ENCODE results near the gene RHOT1. TPM values are rescaled to one million over a fixed set of nuclear protein-coding genes. Genes with fewer than 3 reads are reported as not detected.

The RHOT1 gene
- total RNA-seq, 6 experiments from 2014 or later = 20.8 to 26.8 (median 23.6) TPM

DNA sequence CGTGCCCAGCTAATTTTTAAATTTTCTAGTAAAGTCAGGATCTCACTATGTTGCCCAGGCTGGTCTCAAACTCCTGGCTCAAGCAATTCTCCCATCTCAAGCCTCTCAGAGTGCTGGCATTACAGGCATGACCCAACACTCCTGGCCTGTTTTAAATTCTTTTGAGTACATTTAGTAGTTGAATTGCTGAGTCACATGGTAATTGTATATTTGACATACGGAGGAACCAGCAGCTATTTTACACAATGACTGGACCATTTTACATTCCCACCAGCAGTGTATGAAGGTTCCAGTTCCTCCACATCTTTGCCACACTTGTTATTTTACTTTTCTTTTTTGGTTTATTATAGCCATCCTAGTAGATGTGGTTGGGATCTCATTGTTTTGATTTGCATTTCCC, 43.6 kb downstream of the RHOT1 start:
- TF ChIP-seq, protein P1, sequence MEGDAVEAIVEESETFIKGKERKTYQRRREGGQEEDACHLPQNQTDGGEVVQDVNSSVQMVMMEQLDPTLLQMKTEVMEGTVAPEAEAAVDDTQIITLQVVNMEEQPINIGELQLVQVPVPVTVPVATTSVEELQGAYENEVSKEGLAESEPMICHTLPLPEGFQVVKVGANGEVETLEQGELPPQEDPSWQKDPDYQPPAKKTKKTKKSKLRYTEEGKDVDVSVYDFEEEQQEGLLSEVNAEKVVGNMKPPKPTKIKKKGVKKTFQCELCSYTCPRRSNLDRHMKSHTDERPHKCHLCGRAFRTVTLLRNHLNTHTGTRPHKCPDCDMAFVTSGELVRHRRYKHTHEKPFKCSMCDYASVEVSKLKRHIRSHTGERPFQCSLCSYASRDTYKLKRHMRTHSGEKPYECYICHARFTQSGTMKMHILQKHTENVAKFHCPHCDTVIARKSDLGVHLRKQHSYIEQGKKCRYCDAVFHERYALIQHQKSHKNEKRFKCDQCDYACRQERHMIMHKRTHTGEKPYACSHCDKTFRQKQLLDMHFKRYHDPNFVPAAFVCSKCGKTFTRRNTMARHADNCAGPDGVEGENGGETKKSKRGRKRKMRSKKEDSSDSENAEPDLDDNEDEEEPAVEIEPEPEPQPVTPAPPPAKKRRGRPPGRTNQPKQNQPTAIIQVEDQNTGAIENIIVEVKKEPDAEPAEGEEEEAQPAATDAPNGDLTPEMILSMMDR (IDR thresholded peaks at IDR 0.05) = no peak
- Mint-ChIP-seq H3K27me3 (ENCODE audit: insufficient read depth) (no peaks in the 10 kb centered on the region), H3K4me1 (ENCODE audit: low read depth) (peaks cover 14% of the 10 kb centered on the region), H3K36me3 (ENCODE audit: low read depth) (0 out of 2 replicates have a peak, but pooled peaks cover 6% of the 10 kb centered on the region), H3K9me3 (no peaks in the 10 kb centered on the region), H3K4me3 (no peak overlapping the region), H3K27ac (peak overlapping the region; percentile 29; the same call in 1 of the 2 replicates)
- no peak for DNase-seq

DNA sequence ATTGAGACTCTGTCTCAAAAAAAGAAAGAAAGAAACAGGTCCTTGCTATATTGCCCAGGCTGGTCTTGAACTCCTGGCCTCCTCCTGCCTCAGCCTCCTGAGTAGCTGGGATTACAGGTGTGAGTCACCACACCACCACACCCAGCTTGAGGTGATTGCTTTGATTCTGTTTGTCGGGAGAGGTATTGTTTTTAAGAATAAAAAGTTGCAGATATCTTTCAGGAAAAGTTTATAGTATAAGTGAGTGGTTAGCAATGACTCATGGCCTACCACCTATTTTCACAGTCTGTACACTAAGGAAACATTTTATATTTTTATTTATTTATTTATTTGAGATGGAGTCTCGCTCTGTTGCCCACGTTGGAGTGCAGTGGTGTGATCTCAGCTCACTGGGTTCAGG, 45.0 kb downstream of the RHOT1 start:
- TF ChIP-seq, protein P1 (IDR thresholded peaks at IDR 0.05) = no peak
- Mint-ChIP-seq H3K27ac (no peak overlapping the region), H3K4me1 (ENCODE audit: low read depth) (peaks cover 28% of the 10 kb centered on the region), H3K4me3 (no peak overlapping the region), H3K36me3 (ENCODE audit: low read depth) (0 out of 2 replicates have a peak, but pooled peaks cover 6% of the 10 kb centered on the region), H3K9me3 (no peaks in the 10 kb centered on the region), H3K27me3 (ENCODE audit: insufficient read depth) (no peaks in the 10 kb centered on the region)
- DNase-seq = no peak

DNA sequence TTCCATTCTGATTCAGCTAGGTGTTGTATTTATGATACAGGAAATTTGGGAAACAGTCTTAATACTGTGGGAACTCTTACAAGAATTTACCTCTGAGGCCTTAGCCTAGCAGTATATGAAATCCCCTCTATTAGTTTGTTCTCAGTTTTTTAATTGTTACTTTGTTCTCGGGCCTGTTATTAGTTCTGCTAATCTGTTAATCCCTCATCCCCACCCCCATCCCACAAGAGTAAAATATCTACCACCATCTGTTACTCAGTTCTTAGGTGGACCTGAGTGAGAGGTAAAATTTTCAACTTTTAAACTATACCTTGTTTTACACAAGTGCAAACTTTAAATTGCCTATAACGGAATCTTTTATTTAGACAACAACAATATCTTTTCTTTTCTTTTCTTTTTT, 47.0 kb downstream of the RHOT1 start:
- TF ChIP-seq, protein P1 (IDR thresholded peaks at IDR 0.05) = no peak
- Mint-ChIP-seq H3K4me1 (ENCODE audit: low read depth) (peaks cover 33% of the 10 kb centered on the region), H3K36me3 (ENCODE audit: low read depth) (peaks cover 13% of the 10 kb centered on the region), H3K27ac (no peak overlapping the region; the same call in 1 of the 2 replicates), H3K27me3 (ENCODE audit: insufficient read depth) (no peaks in the 10 kb centered on the region), H3K4me3 (no peak overlapping the region), H3K9me3 (no peaks in the 10 kb centered on the region)
- no peak for DNase-seq

DNA sequence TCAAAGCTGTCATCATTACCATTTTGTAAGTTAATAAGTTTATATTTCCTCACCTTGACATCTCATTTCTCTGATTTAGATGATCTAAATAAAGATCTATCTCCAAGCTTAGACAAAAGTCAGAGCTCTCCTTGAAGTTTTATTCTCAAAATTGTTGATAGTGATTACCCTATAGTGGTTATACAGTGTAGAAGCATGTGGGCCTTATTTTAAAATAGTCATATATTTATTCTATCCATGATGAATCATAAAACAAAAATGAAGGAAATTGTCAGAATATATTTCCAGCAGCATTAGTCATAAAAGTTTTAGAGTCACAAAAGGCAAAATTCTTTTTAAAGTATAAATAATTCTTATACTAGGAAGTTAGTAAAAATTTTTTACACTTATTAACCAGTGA, 49.0 kb downstream of the RHOT1 start:
- peak overlapping the region; percentile 83 for H3K27ac Mint-ChIP-seq
- no peaks in the 10 kb centered on the region for H3K9me3 Mint-ChIP-seq

DNA sequence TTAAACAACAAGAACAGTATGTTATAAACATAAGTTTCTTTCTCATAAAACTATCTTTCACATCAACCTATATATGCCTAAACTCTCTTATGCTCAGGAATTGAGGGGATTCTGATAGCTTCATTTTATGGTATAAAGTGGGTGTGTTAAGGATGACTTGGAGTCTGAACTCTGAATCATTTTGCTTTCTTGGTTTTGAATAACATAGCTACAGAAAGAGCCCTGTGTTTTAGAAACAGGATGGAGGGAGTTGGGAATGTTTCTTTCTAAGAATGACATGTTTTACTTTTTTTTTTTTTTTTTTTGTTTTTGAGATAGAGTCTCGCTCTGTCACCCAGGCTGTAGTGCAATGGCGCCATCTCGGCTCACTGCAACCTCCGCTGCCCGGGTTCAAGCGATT, 50.1 kb downstream of the RHOT1 start:
- Mint-ChIP-seq H3K4me1 (ENCODE audit: low read depth) (peaks cover 48% of the 10 kb centered on the region), H3K27me3 (ENCODE audit: insufficient read depth) (no peaks in the 10 kb centered on the region; the same call in 1 of the 2 replicates), H3K27ac (peak overlapping the region; percentile 83), H3K36me3 (ENCODE audit: low read depth) (peaks cover 28% of the 10 kb centered on the region), H3K4me3 (peak overlapping the region; percentile 69; the same call in 1 of the 2 replicates), H3K9me3 (no peaks in the 10 kb centered on the region)
- TF ChIP-seq, protein P1 (IDR thresholded peaks at IDR 0.05) = no peak
- DNase-seq = peak; percentile 51

More for the DNA sequence above, 49.0 kb downstream of the RHOT1 start:
- Mint-ChIP-seq H3K27me3 (ENCODE audit: insufficient read depth) (no peaks in the 10 kb centered on the region; the same call in 1 of the 2 replicates), H3K4me1 (ENCODE audit: low read depth) (peaks cover 46% of the 10 kb centered on the region), H3K36me3 (ENCODE audit: low read depth) (peaks cover 24% of the 10 kb centered on the region), H3K4me3 (peak overlapping the region; percentile 69)
- TF ChIP-seq, protein P1 (IDR thresholded peaks at IDR 0.05) = no peak
- DNase-seq = peak; percentile 52
